Fibroblast of peridontal ligament (primary cell): ENCODE data around the gene KCNK10.

Experiments used
- DNase-seq: peaks from one replicate; pipeline ENCODE4 v3.0.0-alpha.2; 2010; ENCODE audit errors: extremely low read depth

The KCNK10 gene

DNA sequence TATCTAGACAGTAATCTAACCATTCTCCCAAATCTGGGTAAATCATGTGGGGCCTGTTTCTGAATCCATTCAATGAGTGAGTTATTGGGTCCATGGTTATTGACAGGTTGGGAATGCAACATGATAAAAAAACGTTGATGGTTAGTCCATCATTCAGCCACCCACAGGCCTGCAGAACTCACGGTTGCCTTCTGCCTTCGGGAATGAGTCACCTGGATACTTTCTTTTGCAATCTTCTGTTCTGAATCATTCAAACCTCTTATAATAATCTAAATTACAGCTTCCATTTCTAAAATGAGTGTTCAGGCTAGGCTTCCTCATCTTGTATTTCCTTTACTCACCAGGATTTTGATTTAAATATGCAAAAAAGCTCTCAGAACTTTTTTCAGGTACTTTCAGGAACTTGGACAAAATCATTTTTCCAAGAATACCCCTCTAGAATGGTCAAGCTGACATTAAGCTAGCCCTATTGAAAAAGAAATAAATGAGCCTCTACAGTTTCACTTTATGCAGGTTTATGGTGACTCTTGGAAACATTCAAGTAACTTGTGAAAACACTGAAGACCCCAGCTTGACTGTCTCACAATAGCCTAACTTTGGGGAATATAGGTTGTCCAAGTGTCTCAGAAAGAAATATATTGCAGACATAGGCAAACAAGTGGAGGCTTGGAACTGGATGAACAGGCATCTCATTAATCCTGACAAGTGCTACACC, 94.4 kb downstream of the KCNK10 start:
- DNase-seq: no peak

DNA sequence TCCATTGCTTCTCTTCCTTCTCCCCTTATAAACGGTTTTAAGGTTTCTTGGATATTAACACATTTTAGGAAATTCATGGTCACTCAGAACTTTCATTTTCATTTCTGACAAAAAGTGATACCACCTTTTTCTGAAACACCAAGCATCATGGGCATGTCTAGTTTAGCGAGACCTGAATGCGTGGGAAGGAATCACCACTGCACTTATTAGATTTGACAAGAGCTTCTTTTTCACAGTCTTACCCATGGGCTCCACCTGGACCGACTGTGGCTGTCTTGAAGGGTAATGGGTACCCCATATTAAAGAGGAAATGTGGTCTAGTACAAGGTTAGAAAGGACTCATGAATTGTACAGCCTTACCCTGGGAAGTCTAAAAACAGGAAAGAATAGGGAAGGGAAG, 95.4 kb downstream of the KCNK10 start:
- DNase-seq: no peak

DNA sequence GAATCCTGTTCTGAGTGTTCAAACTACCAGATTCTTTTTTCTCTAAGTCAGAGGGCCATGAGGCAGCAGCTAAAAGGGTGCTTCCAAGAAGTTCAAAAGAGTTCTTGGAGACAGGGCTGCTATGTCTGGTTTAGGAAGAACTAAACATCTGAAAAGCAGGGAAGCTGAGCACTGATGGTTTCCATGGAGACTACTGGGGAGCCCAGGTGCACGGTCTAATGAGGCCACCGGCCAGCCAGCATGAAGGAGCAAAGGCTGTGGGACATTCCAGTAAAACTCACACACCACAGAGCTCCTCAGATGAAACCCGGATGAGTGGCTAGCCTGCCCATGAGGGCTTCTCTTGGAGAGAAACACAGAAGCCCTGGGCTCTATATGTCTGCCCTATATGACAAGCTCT, 97.3 kb downstream of the KCNK10 start:
- no peak for DNase-seq

DNA sequence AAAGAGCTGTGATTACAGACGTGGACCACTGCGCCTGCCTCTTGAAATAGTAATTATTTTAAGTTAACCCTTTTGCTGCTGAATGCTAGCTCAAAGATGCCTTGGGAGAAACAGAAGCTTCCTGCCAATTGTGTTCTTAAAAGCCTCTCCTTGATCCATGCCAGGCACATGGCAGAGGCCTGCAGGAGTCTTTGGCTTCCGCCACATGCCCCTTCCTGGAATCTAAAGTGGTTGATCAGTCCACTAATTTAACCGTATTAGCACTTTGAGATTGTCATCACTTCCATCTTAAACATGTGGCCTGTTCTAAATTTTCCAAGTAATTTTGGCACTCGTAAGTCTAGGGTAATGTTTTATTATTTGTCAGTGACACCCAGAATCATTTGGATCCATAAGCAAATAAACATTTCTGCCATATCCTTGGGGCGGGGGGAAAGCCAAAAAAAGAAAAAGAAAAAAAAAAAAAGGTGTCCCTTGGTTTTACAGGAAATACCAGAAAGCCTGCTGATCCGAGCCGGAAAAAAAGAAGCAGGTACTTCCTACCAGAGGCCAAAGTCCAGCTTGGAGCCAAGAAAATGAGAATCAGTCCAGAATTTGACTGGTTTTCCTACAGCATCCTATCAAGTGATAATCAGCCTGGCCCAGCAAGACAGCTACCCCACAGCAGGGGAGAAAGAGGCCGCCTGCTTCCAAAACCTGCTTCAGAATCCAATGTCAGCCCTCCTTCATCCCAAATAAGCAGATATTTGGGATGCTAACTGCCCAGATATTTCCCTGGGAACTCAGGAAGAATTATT, 104.8 kb downstream of the KCNK10 start:
- DNase-seq: no peak

DNA sequence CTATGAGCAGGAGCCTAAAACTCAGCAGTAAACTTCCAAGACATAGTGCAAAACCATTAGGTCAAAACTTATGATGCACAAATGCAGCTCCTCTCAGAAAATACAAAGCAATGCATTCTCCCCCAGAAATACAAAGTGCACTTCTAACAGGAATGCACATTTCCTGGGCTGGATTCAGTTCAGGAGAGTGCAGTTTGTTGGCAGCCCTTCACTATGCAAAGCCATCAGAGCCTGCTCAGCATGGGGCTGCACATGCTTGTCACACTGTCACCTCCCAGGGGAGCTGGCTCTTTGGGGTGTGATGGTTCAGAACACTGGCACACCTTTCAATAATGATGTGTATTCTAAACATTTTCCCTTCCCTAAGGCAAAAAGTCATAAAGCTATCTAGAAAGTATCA, 110.4 kb downstream of the KCNK10 start:
- DNase-seq: no peak

DNA sequence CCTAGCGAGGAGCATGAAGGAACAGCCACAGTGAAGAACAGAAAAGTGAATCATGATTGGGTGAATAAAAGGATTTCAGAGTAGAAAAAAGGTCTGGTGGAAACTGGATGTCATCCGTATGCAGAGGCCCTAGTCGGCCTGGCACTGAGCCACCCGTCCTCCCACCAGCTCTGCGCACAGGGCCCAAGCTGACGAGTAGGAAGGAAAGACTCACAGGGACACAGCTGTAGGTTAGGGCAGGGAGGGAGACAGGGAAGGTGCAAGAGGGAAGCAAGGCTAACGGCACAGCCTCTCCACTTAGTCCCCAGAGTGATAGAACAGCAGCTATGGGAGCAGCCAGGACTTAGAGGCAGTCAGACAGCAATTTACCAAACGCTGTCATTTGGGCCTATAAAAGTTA, 112.6 kb downstream of the KCNK10 start:
- no peak for DNase-seq

DNA sequence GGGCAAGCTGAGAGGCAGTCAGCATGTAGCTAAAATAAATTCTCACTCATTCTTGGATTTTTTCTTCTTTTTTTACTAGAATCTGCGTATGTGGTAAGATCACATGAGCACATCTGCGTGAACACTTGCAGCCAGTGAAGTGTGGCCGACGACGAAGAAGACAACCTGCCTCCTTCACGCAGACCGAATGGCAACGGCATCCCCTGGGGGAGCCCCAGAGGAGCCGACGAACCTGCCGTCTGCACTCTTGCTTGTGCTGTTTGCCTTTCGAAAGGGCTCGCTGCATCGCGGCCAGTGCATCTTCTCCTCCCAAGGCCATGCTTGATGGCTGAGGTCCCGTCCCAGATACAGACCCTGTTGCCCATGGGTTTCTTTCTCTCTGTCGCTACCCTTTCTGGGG, 113.8 kb downstream of the KCNK10 start:
- DNase-seq: no peak

DNA sequence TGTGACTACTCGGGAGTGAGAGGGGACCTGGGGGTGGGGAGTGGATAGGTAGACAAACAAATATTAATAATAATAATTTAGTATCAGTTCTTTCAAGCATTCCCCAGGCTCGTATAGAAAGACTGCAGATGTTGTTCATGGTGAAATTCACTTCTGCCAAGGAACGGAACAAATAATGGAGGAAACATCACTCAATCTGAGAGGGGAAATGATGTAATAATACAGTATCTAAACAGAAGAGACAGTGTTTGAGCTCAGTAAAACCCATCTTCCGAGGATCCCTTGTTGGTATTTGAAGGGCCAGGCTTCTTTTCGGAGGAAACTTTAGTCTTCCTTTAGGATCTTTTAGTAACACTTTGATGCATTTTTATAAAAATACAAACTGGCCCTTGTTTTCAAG, 114.2 kb downstream of the KCNK10 start:
- no peak for DNase-seq

DNA sequence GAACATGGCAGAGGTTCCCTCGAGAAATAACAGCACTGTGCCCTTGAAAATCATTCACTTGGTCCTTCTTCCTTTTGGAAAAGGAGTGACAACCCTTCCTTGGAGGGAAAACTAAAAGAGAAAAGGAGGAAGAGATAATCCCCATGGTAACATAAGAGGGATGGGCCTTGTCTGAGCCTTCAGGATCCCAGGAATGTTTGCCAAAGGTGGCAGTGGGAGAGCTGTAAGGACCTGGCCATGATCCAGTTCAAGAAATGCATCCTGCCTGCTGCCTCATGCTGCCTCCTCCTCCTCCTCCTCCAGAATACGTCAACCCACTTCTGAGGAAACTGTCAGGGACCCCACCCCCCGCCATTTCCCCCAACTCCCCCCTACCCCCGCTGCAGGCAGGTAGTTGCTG, 118.8 kb downstream of the KCNK10 start:
- DNase-seq: no peak

DNA sequence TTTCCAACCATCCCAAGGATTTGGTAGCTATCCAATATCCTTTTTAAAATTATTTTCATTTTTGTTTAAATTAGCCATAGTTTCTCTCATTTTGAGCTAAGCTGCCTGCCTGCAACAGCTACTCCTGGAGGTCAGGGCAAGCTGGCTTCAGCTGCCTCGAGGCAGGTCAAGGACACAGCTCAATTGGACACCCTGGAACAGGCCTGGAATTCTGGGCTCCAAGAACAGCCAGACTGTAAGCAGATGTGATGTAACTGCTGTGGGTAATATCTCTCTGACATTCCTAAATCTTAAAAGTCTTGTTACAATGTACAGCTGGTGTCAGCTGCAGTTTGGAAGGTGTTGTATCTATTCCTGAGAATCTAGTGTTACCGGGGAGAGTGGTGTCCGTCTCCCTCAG, 119.8 kb downstream of the KCNK10 start:
- DNase-seq: no peak

DNA sequence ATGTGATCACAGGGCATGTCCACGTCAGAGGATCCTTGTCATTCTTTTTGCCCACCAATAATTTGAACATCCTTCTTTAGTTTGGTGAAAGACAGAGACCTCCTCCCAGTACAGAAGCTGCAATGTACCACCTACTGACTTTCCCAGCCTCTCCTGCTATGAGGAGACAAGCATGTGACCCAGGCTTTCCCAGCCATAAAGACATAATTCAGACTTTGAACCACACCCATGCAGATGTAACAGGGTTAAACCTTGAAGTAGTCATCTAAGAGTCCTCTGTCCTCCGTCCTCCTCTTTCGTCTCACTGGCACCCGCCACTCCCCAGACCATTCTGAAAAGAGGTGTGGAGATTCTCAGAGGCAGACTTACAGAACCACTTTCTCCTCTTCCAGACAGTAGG, 120.8 kb downstream of the KCNK10 start:
- no peak for DNase-seq

DNA sequence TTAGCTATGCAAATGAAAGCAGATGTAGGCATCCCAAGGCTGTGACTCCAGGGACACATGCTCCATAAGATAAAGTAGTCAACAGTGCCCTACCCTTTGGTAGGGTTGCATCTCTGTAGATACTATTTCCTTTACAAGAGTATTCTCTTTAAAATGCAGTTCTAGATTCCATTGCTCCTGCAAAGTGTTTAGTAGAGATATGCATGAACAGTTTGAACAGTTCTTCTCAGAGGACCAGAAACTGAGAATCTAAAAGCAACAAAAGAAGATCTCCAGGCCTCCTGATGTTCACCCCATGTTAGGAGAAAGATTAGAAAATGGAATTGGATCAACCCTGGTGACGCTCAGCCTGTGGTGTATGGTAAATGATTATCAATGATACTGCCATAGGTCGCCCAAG, 121.2 kb downstream of the KCNK10 start:
- no peak for DNase-seq

DNA sequence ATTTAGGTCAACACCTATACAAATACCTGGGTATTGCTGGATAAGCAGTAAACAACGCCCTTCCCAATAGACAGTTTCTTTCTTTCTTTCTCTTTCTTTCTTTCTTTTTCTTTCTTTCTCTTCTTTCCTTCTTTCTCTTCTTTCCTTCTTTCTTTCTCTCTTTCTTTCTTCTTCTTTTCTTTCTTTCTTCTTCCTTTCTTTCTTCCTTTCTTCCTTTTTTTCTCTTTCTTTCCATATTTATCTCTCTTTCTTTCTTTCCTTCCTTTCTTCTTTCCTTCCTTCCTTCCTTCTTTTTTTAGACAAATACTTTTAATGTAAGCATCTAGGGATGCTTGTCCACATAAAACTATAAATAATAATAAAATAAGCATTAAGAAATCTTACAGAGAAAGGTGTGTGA, 123.2 kb downstream of the KCNK10 start:
- no peak for DNase-seq

DNA sequence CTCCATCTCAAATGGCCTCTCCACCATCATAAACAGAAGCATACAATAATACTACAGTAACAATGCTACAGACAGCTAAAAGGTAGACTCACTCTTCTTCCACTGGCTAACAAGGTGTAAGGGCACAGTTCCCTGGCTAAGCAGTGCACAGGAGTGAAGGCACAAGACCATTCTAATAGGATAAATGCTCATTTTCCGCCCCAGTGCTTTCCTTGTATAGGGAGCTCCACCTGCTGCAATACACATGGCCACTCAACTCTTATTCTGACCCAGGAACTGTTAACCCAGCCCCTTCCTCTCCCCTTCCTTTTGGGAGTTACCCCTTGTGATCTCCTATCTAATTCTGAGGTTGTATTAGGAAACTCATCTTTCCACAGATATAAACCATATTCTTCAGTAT, 124.6 kb downstream of the KCNK10 start:
- no peak for DNase-seq

DNA sequence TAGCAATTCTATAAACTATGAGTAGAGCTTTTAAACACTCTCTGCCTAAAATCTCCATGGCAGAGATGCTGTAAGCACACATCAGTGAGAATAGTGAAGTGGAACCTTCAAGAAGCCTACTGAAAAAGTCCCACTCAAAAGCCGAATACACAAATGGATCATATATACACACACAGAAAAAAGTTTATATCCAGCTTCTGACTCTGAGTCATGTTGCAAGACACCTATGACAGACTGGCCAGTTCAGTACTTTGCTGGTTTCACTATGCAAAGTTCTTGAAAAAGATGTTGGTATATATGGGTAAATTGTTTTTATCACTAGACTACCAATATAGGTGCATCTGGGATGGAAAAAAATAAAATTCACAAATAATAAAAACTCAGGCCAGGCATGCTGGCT, 126.1 kb downstream of the KCNK10 start:
- no peak for DNase-seq

DNA sequence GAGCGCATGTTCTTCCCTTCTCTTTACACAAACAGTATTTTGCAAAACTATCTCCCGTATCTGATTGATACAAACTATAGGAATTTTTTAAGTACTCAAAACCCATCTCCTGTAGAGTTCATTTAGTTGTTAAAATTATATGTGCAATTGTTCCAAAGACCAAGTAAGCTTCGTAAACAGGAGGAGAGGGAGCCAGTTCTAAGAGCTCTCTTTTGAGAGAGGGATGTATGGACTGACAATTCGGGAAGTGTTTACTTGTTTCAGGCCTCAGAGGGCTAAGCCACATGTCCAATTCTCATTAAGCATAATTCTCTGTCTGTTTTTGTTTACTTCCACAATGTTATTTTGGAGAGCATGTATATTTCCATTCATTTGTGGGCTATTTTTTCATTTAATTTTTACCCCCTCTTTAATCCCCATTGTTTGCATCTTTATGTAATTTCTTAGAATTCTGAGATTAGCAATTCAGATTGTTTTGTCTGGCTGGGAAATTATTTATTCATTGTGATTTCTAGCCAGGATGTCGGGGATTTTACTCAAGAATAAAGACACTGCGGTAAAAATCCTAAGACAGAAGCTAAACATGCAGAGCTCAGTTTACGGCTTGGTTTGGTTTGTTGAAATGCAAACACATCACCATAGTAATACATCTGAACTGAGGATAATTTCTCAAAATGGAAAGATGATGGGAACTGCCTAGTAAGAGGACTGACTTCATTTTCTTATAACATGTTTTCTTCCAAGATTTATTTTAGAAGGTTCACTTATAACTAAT, 126.8 kb downstream of the KCNK10 start:
- DNase-seq: no peak

DNA sequence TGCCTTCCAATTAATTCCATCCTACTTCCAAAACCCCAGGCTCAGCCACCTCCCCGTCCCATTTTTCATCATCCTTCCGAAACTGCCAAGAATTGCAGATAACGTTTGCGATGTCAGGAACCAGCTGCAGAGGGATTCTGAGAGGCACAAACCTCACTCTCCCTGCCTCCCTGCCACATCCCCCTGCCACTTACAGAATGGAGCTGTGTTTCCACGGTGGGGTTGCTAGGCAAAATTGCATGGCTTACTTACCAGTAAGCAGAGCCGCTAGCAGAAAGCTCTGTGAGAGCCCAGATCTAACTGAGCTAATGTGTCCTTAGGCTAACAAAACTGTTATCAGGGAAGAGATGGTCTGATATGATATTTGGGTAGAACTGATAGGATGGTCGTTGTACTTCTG, 127.4 kb downstream of the KCNK10 start:
- DNase-seq: no peak

DNA sequence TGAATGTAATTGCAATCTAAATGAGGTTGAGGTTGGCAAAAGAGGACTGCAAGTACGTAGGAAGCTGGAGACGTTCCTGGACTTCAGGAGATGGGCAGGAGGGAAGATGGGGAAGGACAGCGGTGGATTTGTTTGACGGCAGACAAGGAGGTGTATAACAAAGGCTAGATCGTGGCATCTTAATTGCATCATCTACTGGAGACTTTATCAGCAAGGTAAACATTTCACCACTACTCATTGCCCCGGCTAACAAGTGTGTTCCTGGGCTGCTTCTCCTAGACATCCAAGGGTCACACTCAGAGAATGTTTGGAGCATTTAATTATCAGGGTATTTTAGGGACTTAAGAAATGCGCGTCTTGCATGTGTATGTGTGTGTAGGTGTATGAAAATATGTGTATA, 128.5 kb downstream of the KCNK10 start:
- DNase-seq: no peak

DNA sequence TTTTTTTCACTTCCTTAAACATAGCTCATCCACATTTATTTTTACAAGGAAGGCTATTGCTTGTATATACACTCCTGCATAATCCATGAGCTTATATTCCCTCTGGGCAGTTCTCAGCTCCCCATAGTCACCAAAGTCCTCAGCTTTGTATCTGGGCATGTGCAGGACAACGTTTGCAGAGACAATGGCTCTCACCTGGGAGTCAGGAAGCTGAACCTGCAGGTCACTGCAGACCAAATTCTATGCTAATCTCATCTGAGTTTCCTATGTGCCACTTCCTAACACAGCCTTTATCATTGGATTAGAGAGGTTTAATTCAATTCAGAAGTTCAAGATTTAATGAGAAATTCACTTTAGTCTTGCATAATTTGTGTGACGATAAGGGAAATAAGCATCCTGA, 131.5 kb downstream of the KCNK10 start:
- no peak for DNase-seq

DNA sequence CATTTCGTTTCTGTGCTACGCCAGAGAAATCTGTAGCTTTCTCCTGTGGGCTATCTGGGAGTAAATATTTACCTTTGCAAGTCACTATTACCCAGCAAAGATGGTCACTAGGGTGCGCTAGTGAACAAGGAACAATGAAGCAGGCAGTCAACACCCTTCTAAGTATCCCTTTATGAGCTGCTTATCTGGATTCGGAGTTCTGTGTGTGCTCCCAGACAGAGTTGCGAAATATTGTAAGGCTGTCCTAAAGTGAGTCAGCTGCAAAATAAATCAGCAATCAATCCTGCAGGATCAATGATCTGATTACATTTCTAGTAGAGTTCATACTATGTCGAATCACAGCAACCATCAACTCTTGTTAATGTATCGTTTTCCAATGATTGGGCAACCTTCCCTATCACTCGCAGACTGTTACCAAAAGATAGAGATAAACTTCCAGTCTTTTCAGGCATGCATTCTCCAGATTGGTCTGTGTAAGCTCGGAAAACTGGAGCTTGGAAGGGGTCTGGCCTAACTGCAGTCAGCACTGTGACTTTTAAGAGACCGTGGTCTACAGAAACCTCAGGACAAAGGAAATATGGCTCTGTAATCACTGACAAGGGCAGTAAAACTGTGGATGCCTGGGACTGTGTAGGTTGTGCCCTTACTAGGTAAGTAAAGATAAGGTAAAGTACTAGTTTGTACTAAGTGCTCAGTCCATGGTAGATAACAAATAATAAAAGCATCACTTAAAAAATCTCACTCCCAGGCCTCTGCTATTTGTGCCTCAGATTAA, 133.5 kb downstream of the KCNK10 start:
- peak; percentile 91 for DNase-seq

DNA sequence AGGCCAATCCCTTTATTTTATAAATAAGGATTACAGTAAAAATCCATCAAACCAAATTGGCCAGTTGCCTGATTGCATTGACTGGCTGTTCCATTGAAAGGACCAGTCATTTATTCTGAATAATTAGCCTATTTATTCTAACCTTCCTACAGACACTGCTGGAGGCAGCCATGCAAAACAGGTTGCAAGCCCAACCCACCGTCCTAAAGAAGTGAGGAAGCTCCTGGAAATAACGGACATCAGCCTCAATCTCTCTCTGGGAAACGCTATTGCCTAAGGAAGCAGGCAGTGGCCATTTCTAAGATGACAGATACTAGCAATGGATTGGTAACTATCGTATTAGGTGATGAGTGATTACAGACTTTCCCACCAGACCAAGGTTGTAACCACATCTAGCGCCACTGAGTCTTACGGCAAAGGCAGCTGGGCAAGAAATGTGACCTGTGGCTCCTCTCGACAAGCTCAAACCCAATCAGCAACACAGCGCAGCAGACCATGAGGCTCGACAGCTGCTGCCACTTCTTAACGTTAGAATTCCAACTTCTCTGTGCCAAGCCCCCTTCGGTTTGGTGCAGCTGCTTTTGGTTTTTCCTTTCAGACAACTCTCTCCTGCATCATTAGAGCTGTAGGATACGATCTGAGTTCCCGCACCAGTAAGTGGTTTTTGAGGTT, 134.2 kb downstream of the KCNK10 start:
- DNase-seq: no peak
